ENCODE data around the gene SRBD1. TPM values are rescaled to one million over a fixed set of nuclear protein-coding genes. Genes with fewer than 3 reads are reported as not detected.

Gene SRBD1
- total RNA-seq, 4 donors from 2014 or later = 9.0 to 22.0 (median 13.0) TPM

GRCh38 chr2:45457211-45457945 is 153.7 kb downstream of the SRBD1 start:
- TF ChIP-seq EP300 (IDR thresholded peaks at IDR 0.05) (no peak), POLR2A (IDR thresholded peaks at IDR 0.05; ENCODE audit: low read depth) (no peak), POLR2AphosphoS5 (IDR thresholded peaks at IDR 0.05) (no peak), CTCF (IDR thresholded peaks at IDR 0.05) (no peak)
- H3K27ac ChIP-seq (replicated peaks in 1 of 4) = no peak overlapping the region
- intact Hi-C loops (cut with DNase I) = no loop called here
- no peaks in the 10 kb centered on the region for H3K36me3 ChIP-seq
- no peaks in the 10 kb centered on the region for H3K9me3 ChIP-seq
- no peak for DNase-seq (ENCODE audit: extremely low spot score)
- H3K27me3 ChIP-seq = no peaks in the 10 kb centered on the region
- peaks cover 7 to 20% (median 8%) of the 10 kb centered on the region in 4 donors for H3K4me1 ChIP-seq
- no peak overlapping the region for H3K4me3 ChIP-seq
- WGBS = 95% methylated on average over 5 of the region's 5 CpGs

GRCh38 chr2:45452866-45453265 is 158.2 kb downstream of the SRBD1 start:
- intact Hi-C loops (cut with DNase I) = no loop called here
- TF ChIP-seq POLR2AphosphoS5 (IDR thresholded peaks at IDR 0.05) = no peak
- no peak for TF ChIP-seq CTCF (IDR thresholded peaks at IDR 0.05)
- no peak for TF ChIP-seq EP300 (IDR thresholded peaks at IDR 0.05)
- TF ChIP-seq POLR2A (IDR thresholded peaks at IDR 0.05; ENCODE audit: low read depth) = no peak
- DNase-seq (ENCODE audit: extremely low spot score) = no peak
- Histone ChIP-seq H3K36me3 (no peaks in the 10 kb centered on the region), H3K4me3 (no peak overlapping the region), H3K9me3 (no peaks in the 10 kb centered on the region), H3K27me3 (no peaks in the 10 kb centered on the region), H3K4me1 (peaks cover 0 to 8% (median 0%) of the 10 kb centered on the region in 4 donors), H3K27ac (replicated peaks in 1 of 4) (no peak overlapping the region)
- 66% methylated on average over 4 of the region's 4 CpGs for WGBS

- Histone ChIP-seq H3K4me1 (peaks cover 0 to 8% (median 0%) of the 10 kb centered on the region in 4 donors), H3K36me3 (no peaks in the 10 kb centered on the region), H3K27ac (replicated peaks in 1 of 4) (no peak overlapping the region), H3K27me3 (no peaks in the 10 kb centered on the region), H3K9me3 (no peaks in the 10 kb centered on the region), H3K4me3 (no peak overlapping the region)
- TF ChIP-seq CTCF (IDR thresholded peaks at IDR 0.05) = no peak
- TF ChIP-seq EP300 (IDR thresholded peaks at IDR 0.05) = no peak
- TF ChIP-seq POLR2A (IDR thresholded peaks at IDR 0.05; ENCODE audit: low read depth) = no peak
- TF ChIP-seq POLR2AphosphoS5 (IDR thresholded peaks at IDR 0.05) = no peak
- WGBS = 93% methylated on average over 2 of the region's 2 CpGs
- no peak for DNase-seq (ENCODE audit: extremely low spot score)
- intact Hi-C loops (cut with DNase I) = no loop called here
Measured at GRCh38 chr2:45450634-45451033, 160.4 kb downstream of the SRBD1 start.

GRCh38 chr2:45448217-45448616 is 162.8 kb downstream of the SRBD1 start:
- WGBS = 94% methylated on average over 3 of the region's 3 CpGs
- Histone ChIP-seq H3K9me3 (no peaks in the 10 kb centered on the region), H3K4me1 (peaks cover 0 to 8% (median 0%) of the 10 kb centered on the region in 4 donors), H3K4me3 (no peak overlapping the region), H3K36me3 (no peaks in the 10 kb centered on the region), H3K27ac (replicated peaks in 1 of 4) (no peak overlapping the region), H3K27me3 (no peaks in the 10 kb centered on the region)
- DNase-seq (ENCODE audit: extremely low spot score) = no peak
- intact Hi-C loops (cut with DNase I) = no loop called here
- TF ChIP-seq CTCF (IDR thresholded peaks at IDR 0.05) (no peak), POLR2A (IDR thresholded peaks at IDR 0.05; ENCODE audit: low read depth) (no peak), EP300 (IDR thresholded peaks at IDR 0.05) (no peak), POLR2AphosphoS5 (IDR thresholded peaks at IDR 0.05) (no peak)

GRCh38 chr2:45446016-45446415 is 165.1 kb downstream of the SRBD1 start:
- 96% methylated on average over 2 of the region's 2 CpGs for WGBS
- H3K36me3 ChIP-seq = no peaks in the 10 kb centered on the region
- H3K27ac ChIP-seq (replicated peaks in 1 of 4) = no peak overlapping the region
- no peak for DNase-seq (ENCODE audit: extremely low spot score)
- no peaks in the 10 kb centered on the region for H3K27me3 ChIP-seq
- H3K9me3 ChIP-seq = no peaks in the 10 kb centered on the region
- H3K4me1 ChIP-seq = no peaks in the 10 kb centered on the region
- intact Hi-C loops (cut with DNase I) = no loop called here
- no peak for TF ChIP-seq CTCF (IDR thresholded peaks at IDR 0.05)
- no peak for TF ChIP-seq POLR2AphosphoS5 (IDR thresholded peaks at IDR 0.05)
- TF ChIP-seq POLR2A (IDR thresholded peaks at IDR 0.05; ENCODE audit: low read depth) = no peak
- no peak for TF ChIP-seq EP300 (IDR thresholded peaks at IDR 0.05)
- no peak overlapping the region for H3K4me3 ChIP-seq

Data from esophagus muscularis mucosa (tissue), 4 donors.